ENCODE results near the gene MAGED2.
A peak's percentile ranks its signal among the peaks of the same experiment; 100 is the strongest.
"Not testable (repeated sequence)": the region's sequence is repeated elsewhere in the genome, so short reads cannot be mapped to it uniquely, and the experiment has no call there.

Gene MAGED2

GRCh38 chrX:54807524-54808108 is at the start of gene MAGED2:
MAGED2 (plus strand) TSS chrX:54807745; CDS start chrX:54809332, 1,587 bp downstream.
- DNase-seq: no peak

GRCh38 chrX:54758114-54759055 is 49.2 kb upstream of the MAGED2 start:
- DNase-seq: no peak

GRCh38 chrX:54774391-54775094 is 33.0 kb upstream of the MAGED2 start:
- DNase-seq: peak; percentile 46

- DNase-seq: no peak
These were observed 31.5 kb upstream of the MAGED2 start for GRCh38 chrX:54776061-54776460.

- no peak for DNase-seq
These were observed 30.4 kb upstream of the MAGED2 start for GRCh38 chrX:54776987-54777672.

GRCh38 chrX:54785901-54786300 is 21.6 kb upstream of the MAGED2 start:
- DNase-seq: no peak

GRCh38 chrX:54786967-54787366 is 20.6 kb upstream of the MAGED2 start:
- DNase-seq: no peak

- no peak for DNase-seq
These were observed 19.1 kb upstream of the MAGED2 start for GRCh38 chrX:54788446-54788845.

GRCh38 chrX:54789405-54789804 is 18.1 kb upstream of the MAGED2 start:
- not testable (repeated sequence) for DNase-seq

- DNase-seq: no peak
These were observed 13.5 kb upstream of the MAGED2 start for GRCh38 chrX:54794028-54794427.

- DNase-seq: no peak
These were observed 12.8 kb upstream of the MAGED2 start for GRCh38 chrX:54794795-54795194.

GRCh38 chrX:54798137-54798536 is 9.4 kb upstream of the MAGED2 start, which contains the start of gene ITIH6:
ITIH6 (minus strand) TSS chrX:54798255; CDS start chrX:54798210, 45 bp downstream.
- DNase-seq: no peak

GRCh38 chrX:54799046-54799445 is 8.5 kb upstream of the MAGED2 start:
- DNase-seq: no peak

GRCh38 chrX:54808109-54808604 is 612 bp downstream of the MAGED2 start:
- DNase-seq: no peak

- peak; percentile 89 for DNase-seq
These were observed 1.3 kb downstream of the MAGED2 start for GRCh38 chrX:54808605-54809483.

- no peak for DNase-seq
These were observed 3.0 kb downstream of the MAGED2 start for GRCh38 chrX:54810532-54810931.

GRCh38 chrX:54811301-54811885 is 3.8 kb downstream of the MAGED2 start:
- no peak for DNase-seq

- no peak for DNase-seq
These were observed 4.8 kb downstream of the MAGED2 start for GRCh38 chrX:54812306-54812705.

- DNase-seq: no peak
These were observed 9.8 kb downstream of the MAGED2 start for GRCh38 chrX:54817220-54817820.

GRCh38 chrX:54818221-54818620 is 10.7 kb downstream of the MAGED2 start:
- DNase-seq: no peak

GRCh38 chrX:54819201-54819600 is 11.7 kb downstream of the MAGED2 start:
- no peak for DNase-seq
